Hypothalamus (tissue), 51 donors: ENCODE results near the gene TMED8.
"Not testable (repeated sequence)": the region's sequence is repeated elsewhere in the genome, so short reads cannot be mapped to it uniquely, and the experiment has no call there.

Experiments
- DNase-seq, 51 donors: peaks; one replicate each; lab custom pipeline; 2025; lab: John Stamatoyannopoulos, UW

Gene TMED8

GRCh38 chr14:77324289-77324688 is 52.6 kb downstream of the TMED8 start:
- no peak for DNase-seq

DNA sequence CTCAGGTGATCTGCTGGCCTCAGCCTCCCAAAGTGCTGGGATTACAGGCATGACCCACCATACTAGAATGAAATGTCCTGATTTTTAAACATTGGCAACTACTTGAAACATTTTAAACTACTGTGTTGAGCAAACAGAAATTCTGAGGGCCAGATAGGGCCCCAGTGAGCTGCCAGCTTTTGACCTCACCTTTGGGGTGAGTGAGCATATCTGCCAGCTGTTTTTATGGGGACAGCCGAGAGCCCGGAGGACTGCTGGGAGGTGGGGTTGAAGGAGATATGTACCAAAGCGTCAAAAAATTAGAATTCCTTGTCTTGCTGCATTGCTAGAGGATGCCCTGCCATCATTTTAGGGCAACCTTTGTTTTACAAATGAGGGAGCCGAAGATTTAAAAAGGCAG is 53.3 kb downstream of the TMED8 start:
- no peak for DNase-seq

DNA sequence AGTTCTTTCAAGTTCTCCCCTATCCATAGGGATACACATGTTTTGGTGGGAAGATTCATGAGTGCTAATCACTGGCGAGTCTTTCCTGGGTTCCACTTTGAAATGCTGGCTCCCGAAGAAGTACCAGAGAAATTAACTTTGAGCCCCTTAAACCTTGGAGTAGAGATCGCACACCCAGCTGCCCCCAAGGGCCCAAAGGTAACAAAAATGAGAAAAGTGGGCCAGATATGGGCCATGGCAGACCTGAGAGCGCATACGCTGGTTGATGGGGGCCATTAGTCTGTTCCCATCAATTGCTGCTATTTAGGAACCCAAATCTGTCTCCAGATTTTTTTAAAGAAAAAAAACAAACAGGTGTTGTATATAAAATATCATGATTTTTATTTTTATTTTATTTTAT is 53.9 kb downstream of the TMED8 start:
- DNase-seq = no peak

DNA sequence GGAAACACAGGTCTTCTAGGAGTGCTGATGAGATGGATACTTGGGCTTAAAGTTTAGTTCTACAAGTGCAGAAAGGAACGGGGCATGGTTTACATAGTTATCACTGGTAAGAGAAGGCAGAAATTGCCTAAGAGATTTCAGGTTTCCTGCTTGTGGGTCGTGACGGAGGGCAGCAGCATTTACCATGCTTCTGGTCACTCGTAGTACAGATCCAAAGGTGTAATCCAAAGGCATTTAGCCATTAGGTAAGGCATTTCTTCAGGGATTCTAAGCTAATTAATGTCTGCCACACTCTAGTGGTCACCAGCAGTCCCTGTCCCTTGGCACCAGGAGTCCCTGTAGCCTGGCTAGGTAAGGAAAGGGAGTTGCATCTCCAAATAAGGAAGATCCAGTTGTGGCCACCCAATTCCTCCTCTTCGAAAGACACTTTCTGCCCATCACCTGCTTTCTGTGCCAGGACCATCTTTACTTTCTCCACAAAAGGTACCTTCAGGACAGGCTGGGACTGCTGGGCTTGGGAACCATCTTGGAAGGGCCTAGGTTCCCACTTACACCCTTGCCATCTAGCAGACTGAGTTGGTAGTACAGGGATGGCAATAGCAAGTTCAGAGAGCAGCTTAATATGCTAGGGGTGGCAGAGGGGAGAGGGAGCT is 54.5 kb downstream of the TMED8 start:
- DNase-seq = no peak

- peak; percentile 37 to 97 (median 90) for DNase-seq
These were observed 56.5 kb downstream of the TMED8 start, which contains the start of gene POMT2 for GRCh38 chr14:77320238-77320935. TSS of gene POMT2 (minus strand) at chr14:77320883. CDS start at chr14:77320681, 202 bp downstream.

DNA sequence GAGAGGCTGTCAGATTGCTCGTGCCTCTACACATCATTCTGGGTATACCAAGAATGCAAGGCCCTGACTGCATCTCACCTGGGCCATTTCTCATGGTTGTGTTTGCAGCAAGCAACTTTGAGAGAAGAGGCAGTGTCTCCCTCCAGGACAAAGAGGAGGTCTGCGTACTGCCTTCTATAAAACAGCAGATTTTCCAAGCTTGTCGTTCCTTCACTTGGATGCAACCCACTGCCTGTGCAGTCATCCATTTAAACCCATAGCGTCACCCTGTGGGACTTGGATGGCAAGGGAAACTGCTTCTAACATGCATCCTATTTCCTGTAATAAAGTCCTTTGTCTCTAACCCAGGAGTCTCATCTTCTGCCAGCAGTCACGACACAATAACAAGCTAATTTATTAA is 57.5 kb downstream of the TMED8 start:
- DNase-seq = peak in 3 of 51 donors; percentile 14 to 34 (median 16)

GRCh38 chr14:77318756-77319155 is 58.1 kb downstream of the TMED8 start:
- DNase-seq = not testable (repeated sequence)

GRCh38 chr14:77318006-77318553 is 58.8 kb downstream of the TMED8 start:
- DNase-seq = peak in 17 of 51 donors; percentile 18 to 64 (median 33)

DNA sequence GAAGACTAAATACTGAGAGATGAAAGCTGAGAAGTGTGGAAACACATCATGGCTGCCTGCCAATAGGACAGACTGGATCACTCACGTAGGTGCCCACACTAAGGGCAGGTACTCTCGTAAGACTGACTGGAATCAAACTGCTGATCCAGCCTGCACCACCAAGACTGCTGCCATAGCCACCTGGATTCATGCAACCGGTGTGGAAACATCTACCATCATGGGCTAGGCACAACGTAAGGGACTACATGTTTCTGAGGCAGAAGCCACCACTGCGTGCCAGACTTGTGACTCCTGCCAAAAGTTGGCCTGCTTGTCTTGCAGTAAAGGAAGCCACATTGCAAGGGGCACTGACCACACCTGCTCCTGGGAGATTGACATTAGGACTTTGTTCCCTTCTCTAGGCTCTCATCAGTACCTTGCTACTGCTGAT is 60.0 kb downstream of the TMED8 start:
- no peak for DNase-seq

GRCh38 chr14:77316195-77316505 is 60.7 kb downstream of the TMED8 start:
- no peak for DNase-seq

DNA sequence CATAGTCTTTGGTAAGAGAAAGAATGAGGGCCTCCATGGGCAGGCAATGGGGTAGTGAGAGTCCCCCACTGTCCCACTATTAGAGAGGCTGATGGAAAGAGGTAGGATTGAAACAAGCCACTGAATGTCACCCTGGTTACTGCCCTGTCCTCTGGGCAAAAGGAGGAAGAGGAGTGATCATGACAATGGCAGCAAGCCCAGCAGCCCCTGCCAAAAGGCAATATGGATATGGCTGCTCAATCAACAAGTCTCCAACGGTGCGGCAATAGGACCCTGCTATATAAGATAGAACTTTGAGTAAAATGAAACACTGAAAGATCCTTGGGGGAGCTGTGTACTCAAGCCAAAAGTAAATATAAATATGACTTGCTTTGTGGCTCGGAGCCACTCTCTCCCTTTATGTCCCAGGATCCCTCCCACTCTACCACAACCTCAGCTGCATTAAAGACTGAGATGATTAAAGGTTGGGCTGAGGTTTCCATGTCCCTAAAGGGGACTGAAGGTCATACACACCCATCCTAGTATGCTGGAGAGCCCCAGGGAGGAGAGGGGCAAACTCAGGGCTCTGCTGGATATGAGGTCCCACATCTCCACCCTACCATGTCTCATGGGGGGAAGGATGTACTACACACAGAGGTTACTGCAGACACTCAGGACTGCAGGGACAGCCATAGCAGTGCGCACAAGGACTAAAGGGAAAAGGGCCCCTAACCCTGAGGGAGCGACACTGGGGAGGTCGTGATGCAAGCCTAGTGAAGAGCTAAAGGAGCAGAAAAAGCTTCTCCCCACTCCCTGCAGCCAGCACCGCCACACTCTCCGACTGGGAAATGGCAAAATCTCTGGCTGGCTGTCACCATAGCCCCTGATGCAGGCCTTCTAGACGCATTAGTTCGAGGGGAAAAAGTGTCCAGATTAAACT is 62.1 kb downstream of the TMED8 start:
- peak in 5 of 51 donors; percentile 8 to 75 (median 25) for DNase-seq

GRCh38 chr14:77314043-77314442 is 62.9 kb downstream of the TMED8 start:
- peak in 20 of 51 donors; percentile 10 to 65 (median 30) for DNase-seq

DNA sequence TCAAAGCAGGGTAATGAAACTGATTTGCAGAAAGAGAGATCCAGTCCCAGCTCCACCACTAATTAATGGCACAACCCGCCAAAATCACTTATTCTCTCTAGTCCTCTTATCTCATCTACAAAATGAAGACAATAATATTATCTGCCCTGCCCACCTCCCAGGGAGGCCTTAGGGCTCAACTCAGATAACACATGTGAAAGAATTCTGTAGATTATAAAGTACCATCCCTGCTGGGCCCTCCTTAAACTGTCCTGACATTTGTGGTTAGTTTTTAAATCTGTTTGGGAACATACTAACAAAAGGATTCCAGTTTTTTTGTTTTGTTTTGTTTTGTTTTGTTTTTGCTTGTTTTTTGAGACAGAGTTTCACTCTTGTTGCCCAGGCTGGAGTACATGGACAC is 63.5 kb downstream of the TMED8 start:
- no peak for DNase-seq

- no peak for DNase-seq
These were observed 65.7 kb downstream of the TMED8 start for GRCh38 chr14:77311217-77311616.

DNA sequence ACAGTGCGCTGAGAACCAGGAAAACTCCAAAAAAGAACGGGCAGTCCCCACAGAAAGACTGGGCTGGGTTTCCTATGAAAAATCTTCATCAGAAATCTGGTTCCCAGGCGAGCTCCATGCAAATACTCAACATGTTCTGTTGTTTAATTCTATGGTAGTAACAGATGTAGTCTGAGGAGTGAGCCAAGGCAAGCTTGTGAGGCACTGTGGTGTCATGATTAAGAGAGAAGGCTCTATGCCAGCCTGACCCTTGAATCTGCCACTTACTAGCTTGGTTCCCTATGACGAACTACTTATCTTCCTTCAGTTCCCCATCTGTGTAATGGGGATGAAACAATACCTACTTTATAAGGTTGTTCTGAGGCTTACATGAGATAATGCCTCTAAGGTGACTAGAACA is 66.9 kb downstream of the TMED8 start:
- no peak for DNase-seq

DNA sequence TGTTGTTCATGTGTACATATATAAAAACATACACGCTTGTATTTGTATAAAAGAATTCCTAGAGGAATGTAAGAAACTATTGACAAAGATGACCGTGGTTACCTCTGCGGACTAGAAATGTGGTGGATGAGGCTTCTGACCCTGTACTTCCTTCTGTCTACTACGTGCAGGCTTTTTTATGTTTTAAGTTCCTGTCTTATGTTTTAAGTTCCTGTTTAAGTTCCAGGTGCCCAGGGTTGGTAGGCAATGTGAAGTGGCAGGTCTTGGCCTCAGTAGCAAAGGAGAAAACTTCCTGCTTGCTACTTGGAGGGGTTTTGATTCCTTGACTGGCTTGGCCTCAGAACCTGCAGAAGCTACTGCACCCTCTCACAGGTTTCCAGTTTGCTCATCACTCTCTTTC is 67.8 kb downstream of the TMED8 start:
- peak in 1 of 51 donors; percentile 8 for DNase-seq

DNA sequence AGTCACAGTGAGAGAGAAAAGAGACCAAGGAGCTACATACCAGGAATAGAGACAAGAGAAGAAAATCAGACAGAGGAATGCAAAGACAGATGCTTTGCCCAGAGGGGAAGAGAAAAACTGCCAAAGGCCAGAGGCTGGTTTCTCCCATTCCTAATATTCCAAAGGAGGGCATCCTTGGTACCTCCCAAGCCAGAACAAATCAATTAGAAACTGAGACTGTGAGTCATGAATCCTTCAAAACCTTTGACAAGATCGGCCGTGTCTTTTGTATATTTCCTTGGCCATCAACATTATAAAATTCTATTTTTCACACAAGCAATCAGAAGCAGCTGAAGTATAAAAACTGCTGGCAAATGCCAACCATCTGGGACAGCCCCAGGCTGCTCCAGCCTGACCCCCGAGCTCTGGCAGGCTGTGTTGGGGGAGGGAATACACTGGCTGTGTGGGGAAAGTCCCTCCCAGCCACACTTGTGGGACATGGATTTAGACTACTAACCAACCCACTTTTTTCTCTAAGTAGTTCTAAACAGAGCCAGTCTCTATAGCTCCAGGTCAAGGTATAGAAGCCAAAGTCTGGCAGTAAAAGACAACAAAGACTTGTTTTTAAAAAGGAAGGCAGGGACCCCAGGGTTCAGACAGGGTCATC is 69.9 kb downstream of the TMED8 start:
- peak in 39 of 51 donors; percentile 14 to 89 (median 56) for DNase-seq

GRCh38 chr14:77306416-77306815 is 70.5 kb downstream of the TMED8 start:
- peak in 30 of 51 donors; percentile 25 to 89 (median 50) for DNase-seq

DNA sequence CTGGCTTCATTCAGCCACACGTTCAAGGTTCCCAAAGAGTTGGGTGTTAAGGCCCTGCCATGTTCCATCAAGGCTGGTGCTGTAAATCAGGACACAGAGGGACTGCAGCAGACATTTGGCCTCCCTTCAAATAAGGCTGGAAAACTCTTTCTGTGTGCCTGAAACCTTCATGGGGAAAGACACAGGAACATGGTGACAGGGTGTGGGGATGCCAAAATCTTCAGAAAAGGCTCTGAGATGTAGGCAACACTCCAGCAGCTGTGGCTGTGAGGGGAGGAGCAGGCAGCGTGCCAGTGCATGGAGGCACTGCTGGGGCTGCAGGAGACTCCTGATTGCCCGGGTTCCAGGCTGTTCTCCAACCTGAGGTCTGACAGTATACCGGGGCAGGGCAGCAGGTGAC is 71.2 kb downstream of the TMED8 start:
- DNase-seq = peak in 30 of 51 donors; percentile 19 to 77 (median 50)

GRCh38 chr14:77303417-77304156 is 73.3 kb downstream of the TMED8 start:
- peak in 13 of 51 donors; percentile 14 to 51 (median 25) for DNase-seq
